ENCODE measurements around the gene AGAP1. TPM values are rescaled to one million over a fixed set of nuclear protein-coding genes. Genes with fewer than 3 reads are reported as not detected.

Gene AGAP1
- polyA plus RNA-seq, 1 experiment, result 12.4 TPM

- H3K27ac ChIP-seq (ENCODE audit: low read depth, low read length), result no peak overlapping the region
- H3K9me3 ChIP-seq (ENCODE audit: control insufficient read depth, insufficient read depth, low read length), result no peaks in the 10 kb centered on the region; the same call in 1 of the 2 replicates
- no peaks in the 10 kb centered on the region for H3K27me3 ChIP-seq (ENCODE audit: control insufficient read depth, insufficient read depth, low read length)
- ChIA-PET CTCF (no interaction called here), POLR2A (no interaction called here)
- DNase-seq (ENCODE audit: low read depth, low spot score), result no peak
- no peak overlapping the region for H3K4me3 ChIP-seq (ENCODE audit: low read depth, low read length)
- no peak for TF ChIP-seq CTCF (IDR thresholded peaks at IDR 0.05; ENCODE audit: low read depth, low read length)
These were observed 50.2 kb downstream of the AGAP1 start for GRCh38 chr2:235543851-235544688.

GRCh38 chr2:235544689-235544969 is 50.8 kb downstream of the AGAP1 start:
- no peak overlapping the region for H3K4me3 ChIP-seq (ENCODE audit: low read depth, low read length)
- no peak for DNase-seq (ENCODE audit: low read depth, low spot score)
- POLR2A ChIA-PET, result no interaction called here
- TF ChIP-seq CTCF (IDR thresholded peaks at IDR 0.05; ENCODE audit: low read depth, low read length), result no peak
- no peak overlapping the region for H3K27ac ChIP-seq (ENCODE audit: low read depth, low read length)
- no peaks in the 10 kb centered on the region for H3K27me3 ChIP-seq (ENCODE audit: control insufficient read depth, insufficient read depth, low read length)
- CTCF ChIA-PET, result no interaction called here
- H3K9me3 ChIP-seq (ENCODE audit: control insufficient read depth, insufficient read depth, low read length), result no peaks in the 10 kb centered on the region; the same call in 1 of the 2 replicates

- no peak for DNase-seq (ENCODE audit: low read depth, low spot score)
- Histone ChIP-seq H3K4me3 (ENCODE audit: low read depth, low read length) (no peak overlapping the region), H3K27me3 (ENCODE audit: control insufficient read depth, insufficient read depth, low read length) (no peaks in the 10 kb centered on the region), H3K27ac (ENCODE audit: low read depth, low read length) (no peak overlapping the region), H3K9me3 (ENCODE audit: control insufficient read depth, insufficient read depth, low read length) (no peaks in the 10 kb centered on the region; the same call in 1 of the 2 replicates)
- TF ChIP-seq CTCF (IDR thresholded peaks at IDR 0.05; ENCODE audit: low read depth, low read length), result no peak
- POLR2A ChIA-PET, result no interaction called here
- CTCF ChIA-PET, result no interaction called here
These were observed 51.7 kb downstream of the AGAP1 start for GRCh38 chr2:235545339-235546150.

GRCh38 chr2:235546151-235546435 is 52.2 kb downstream of the AGAP1 start:
- DNase-seq (ENCODE audit: low read depth, low spot score), result no peak
- Histone ChIP-seq H3K27ac (ENCODE audit: low read depth, low read length) (no peak overlapping the region), H3K4me3 (ENCODE audit: low read depth, low read length) (no peak overlapping the region), H3K27me3 (ENCODE audit: control insufficient read depth, insufficient read depth, low read length) (no peaks in the 10 kb centered on the region), H3K9me3 (ENCODE audit: control insufficient read depth, insufficient read depth, low read length) (no peaks in the 10 kb centered on the region; the same call in 1 of the 2 replicates)
- CTCF ChIA-PET, result no interaction called here
- POLR2A ChIA-PET, result no interaction called here
- no peak for TF ChIP-seq CTCF (IDR thresholded peaks at IDR 0.05; ENCODE audit: low read depth, low read length)

GRCh38 chr2:235546436-235546835 is 52.6 kb downstream of the AGAP1 start:
- POLR2A ChIA-PET, result no interaction called here
- Histone ChIP-seq H3K27me3 (ENCODE audit: control insufficient read depth, insufficient read depth, low read length) (no peaks in the 10 kb centered on the region), H3K4me3 (ENCODE audit: low read depth, low read length) (no peak overlapping the region), H3K27ac (ENCODE audit: low read depth, low read length) (no peak overlapping the region), H3K9me3 (ENCODE audit: control insufficient read depth, insufficient read depth, low read length) (no peaks in the 10 kb centered on the region; the same call in 1 of the 2 replicates)
- no peak for DNase-seq (ENCODE audit: low read depth, low spot score)
- TF ChIP-seq CTCF (IDR thresholded peaks at IDR 0.05; ENCODE audit: low read depth, low read length), result no peak
- CTCF ChIA-PET, result interaction anchor here (0.5 to 0.7 kb wide), 2 partner anchors 39 to 220 kb away, joined by 3 to 15 read pairs; no protein-coding TSS in a partner anchor

All from AG04450 (cell line).